ENCODE measurements around the gene LGI2. TPM values are rescaled to one million over a fixed set of nuclear protein-coding genes. Genes with fewer than 3 reads are reported as not detected.

LGI2 gene
- total RNA-seq, result 0.12 and 0.22 TPM in 2 replicates

GRCh38 chr4:25030277-25031076, at the start of gene LGI2:
Gene LGI2, minus strand, starts transcription at chr4:25030946. Its CDS starts 253 bp downstream, at chr4:25030693.

Other genes starting within 250 kb of the LGI2 start
- gene SOD3, start 235.4 kb downstream of the LGI2 start, total RNA-seq, result 5.2 and 19.5 TPM in 2 replicates
- gene CCDC149, start 117.9 kb downstream of the LGI2 start, total RNA-seq, result 8.2 and 13.5 TPM in 2 replicates
- 8.2 and 8.5 TPM in 2 replicates for gene SEPSECS, start 129.5 kb upstream of the LGI2 start, total RNA-seq
- gene PI4K2B, start 203.1 kb upstream of the LGI2 start, total RNA-seq, result 28.6 and 54.1 TPM in 2 replicates